NCI-H446 treated with DMSO at 0.1 percent for 48 hours (cell line): ENCODE measurements around the gene MAPK8IP3.

Source experiments
- DNase-seq: peaks from one replicate; lab custom pipeline; 2025; lab: John Stamatoyannopoulos, UW

The MAPK8IP3 gene

DNA sequence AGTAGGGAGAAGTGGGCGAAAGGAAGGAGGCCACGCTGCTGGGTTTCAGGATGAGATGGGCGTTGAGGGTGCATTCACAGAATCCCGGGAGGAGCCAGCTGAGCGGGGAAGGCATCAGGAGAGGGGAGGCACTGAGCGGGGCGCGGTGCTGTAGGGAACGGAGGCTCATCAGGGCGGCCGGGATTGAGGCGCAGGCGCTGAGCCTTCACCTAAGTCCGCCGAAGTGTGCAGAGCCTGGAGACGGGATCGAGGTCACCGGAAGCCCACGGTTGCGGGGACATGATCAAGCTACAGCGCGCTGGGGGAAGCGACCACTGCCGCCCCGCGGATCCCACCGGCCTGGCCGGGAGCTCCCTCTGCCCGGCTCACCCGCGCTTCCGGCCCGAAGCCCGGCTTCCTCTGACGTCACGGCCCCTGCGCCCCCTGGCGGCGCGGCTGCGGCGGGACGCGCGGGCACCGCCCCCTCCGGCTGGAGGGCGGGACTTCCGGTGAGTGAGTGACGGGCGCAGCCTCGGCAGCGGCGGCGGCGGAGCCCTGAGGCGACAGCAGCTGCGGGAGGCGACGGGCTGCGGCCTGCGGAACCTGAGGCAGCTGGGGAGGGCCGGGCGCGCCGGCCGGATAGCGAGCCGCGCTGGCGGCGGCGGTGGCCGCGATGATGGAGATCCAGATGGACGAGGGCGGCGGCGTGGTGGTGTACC lies at the start of gene MAPK8IP3:
MAPK8IP3 (plus strand) TSS at position 508 of the 698 bp plus-strand sequence; CDS start at position 653, 145 bp downstream.
- DNase-seq: peak; percentile 67

DNA sequence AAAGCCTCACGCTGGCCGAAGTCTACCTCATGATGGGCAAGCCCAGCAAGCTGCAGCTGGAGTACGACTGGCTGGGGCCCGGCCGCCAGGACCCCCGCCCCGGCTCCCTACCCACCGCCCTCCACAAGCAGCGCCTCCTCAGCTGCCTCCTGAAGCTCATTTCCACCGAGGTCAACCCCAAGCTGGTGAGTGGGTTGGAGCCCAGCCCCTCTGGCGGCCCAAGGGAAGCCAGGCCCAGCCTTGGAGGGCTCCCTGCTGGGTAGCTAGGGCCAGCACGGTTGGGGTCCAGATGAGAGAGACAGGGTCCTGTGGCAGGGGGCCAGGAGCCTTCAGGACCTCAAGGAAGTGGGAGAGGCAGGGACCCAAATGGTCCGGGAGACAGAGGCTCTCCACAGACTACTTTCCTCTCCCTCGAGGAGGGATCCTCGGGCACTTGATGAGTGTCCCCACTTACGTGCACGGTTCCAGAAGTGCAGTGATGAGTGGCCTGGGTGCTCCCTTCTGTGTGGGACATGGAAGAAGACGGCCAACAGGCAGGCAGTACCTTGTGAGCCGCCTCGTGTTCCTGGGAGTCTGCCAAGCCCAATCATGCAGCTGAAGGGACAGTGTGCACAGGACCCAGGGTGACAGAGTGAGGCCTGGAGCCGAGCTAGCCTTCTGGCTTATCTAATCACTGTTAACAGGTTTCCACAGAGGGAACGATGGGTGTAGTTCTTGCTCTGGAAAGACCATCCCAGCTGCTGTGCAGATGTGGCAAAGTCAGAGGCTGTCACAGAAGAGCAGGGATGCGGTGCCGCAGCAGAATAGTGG lies 49.0 kb upstream of the MAPK8IP3 start:
- no peak for DNase-seq

DNA sequence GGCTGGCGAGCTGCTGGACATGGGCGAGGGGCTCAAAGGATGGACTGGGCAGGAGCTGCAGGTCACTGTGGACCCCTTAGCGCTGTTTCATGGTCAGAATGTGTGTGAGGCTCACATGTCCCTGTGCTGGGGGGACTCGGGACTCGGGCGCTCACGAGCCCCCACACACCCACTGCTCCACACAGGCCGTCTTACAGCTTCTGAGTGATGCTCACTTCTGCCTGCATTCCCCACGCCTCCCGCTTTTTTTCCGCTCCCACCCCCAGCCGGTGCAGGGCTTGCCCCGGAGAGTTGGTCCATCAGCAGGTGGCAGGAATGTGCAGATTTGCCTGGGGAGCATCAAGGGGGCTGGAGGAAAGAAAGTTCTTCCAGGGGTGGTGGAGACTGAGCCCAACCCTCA lies 48.2 kb upstream of the MAPK8IP3 start:
- DNase-seq: no peak

- DNase-seq: no peak
Measured at GRCh38 chr16:1659031-1659430, 47.0 kb upstream of the MAPK8IP3 start.

- DNase-seq: no peak
Measured at GRCh38 chr16:1661826-1662225, 44.2 kb upstream of the MAPK8IP3 start.

- DNase-seq: no peak
Measured at GRCh38 chr16:1662543-1662942, 43.5 kb upstream of the MAPK8IP3 start.

GRCh38 chr16:1665829-1666228 lies 40.2 kb upstream of the MAPK8IP3 start:
- DNase-seq: no peak

GRCh38 chr16:1666316-1666715 lies 39.7 kb upstream of the MAPK8IP3 start:
- DNase-seq: no peak

DNA sequence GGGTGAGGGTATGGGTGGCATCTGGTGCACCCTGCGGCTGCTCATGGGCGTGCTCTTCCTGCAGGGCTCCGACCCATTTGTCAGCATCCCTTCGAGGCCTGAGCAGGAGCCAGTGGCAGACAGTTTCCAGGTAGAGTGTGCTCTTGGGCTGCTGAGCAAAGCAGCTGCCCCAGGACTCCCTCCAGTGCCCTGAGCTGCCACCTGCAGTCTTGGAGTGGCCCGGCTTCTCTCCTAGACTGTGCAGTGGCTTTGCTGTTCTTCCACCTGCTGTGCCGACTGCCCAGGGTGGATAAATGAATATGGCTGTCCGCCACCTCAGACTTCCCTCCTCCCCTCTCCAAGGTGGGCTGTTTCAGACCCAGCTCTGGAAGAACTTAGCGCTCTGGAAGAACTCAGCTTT lies 38.7 kb upstream of the MAPK8IP3 start:
- DNase-seq: no peak

GRCh38 chr16:1667916-1668315 lies 38.1 kb upstream of the MAPK8IP3 start:
- DNase-seq: no peak

- DNase-seq: no peak
Measured at GRCh38 chr16:1668612-1669319, 37.2 kb upstream of the MAPK8IP3 start.

- no peak for DNase-seq
Measured at GRCh38 chr16:1669698-1670097, 36.3 kb upstream of the MAPK8IP3 start.

GRCh38 chr16:1670371-1670770 lies 35.6 kb upstream of the MAPK8IP3 start:
- no peak for DNase-seq

DNA sequence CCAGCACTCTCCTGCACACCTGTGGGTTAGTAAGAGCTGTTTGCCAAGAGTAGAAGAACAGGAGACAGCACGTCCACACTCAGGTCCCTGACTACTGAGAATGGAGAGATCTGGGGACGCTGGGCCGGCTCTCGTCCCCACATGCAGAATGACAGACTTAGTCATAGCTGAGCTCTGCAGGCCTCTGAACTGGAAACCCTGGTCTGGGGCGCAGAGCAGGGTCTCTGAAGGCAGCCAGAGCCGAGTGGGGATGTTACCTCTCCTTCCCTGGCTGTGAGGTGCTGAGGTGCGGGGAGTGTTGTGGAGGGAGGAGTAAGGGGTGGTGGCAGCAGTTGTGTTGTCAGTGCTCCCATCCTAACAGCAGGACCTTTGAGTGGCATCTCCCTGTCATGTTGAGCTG lies 35.1 kb upstream of the MAPK8IP3 start:
- DNase-seq: no peak

GRCh38 chr16:1673424-1674151 lies 32.4 kb upstream of the MAPK8IP3 start:
- no peak for DNase-seq

DNA sequence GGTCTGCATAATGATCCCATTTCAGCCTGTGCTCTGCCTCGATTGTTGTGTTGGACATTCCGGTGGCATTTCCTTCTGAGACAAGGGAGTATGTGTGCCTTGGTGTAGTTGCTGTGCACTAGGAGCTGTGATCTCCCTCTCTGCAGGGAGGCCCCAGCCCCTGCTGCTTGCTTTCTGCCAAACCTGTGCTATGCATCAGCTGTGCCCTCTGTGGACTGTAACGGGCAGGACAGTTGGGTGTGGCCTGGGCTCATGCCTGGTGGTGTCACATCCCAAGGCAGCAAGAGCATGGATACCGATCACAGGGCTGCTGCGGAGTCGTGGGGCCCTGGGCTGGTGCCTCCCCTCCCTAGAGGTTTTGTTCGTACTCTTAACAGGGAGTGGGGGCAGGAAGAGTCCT lies 31.7 kb upstream of the MAPK8IP3 start:
- no peak for DNase-seq

DNA sequence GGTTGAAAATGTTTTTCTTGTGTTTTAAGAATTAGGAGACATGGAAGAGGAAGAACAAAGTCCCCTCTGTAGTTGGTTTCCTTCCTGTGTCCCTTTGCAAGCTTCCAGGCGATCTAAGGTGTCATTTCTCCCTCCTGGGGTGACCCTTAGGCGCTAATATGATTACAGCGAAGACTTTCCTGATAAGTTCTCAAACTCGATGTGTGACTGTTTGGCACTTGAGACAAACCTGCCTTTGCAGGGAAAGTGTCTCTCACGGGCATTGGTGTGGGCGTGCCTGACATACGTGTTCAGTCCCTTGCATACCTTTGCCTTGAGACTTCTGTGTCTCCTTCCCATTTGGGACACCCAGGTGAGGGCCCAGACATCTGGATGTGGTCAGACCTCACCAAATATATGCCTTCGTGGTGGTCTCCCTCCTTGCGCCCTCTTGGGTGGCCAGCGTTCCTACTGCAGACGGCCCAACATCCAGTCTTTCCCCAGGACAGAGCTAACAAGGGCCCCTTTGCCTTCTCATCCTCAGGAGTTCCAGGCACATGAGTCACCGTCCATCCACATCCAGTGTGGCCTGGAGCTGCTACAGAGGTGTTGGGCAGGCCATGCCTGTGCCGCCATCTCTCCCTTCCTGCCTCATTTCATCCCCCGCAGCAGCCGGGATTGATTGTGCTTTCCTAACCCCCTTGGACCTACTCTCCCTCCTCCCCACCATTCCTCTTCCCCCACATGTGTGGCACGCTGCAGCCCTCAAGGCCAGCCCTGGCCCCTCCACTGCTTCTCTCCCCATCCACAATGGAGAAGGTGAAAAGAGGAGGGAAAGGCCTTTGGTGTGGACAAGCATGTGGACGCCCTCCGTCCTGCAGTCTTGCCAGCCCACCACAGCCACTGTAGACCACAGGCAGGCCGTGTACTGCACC lies 31.0 kb upstream of the MAPK8IP3 start:
- DNase-seq: no peak

DNA sequence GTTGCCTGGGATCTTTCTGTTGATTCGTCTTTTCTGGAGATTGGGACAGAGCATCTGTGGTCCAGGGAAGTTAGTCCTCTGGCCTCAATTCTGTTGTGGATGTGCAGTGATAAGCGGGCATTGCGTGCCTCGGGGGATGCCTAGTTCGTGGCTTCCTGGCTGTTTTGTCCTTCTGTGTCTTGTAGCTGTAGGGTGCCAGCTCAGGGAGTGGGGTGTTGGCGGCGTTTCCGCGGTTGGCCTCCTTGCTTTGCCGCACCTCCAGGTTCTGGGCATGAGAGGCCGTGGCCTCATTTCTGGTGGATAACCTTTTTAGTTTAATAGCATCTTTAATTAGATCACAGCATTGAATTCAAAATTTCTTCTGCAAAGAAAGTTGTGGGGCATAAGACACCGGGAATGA lies 29.3 kb upstream of the MAPK8IP3 start:
- no peak for DNase-seq

DNA sequence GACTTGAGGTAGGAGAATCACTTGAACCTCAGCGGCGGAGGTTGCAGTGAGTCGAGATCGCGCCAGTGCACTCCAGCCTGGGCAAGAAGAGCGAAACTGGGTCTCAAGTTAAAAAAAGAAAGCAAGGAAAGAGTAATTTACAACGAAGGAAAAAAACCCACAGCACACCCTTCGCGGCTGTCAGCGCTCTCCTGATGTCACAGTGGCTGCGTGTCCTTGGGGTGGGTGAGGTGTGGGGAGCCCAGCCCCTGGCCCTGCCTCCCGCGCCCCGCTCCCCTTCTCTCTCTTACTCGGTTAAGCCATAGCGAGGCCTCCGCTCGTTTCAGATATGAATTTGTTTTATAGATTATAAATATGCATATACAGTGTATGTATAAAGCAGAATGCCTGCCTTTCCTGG lies 28.7 kb upstream of the MAPK8IP3 start:
- no peak for DNase-seq

DNA sequence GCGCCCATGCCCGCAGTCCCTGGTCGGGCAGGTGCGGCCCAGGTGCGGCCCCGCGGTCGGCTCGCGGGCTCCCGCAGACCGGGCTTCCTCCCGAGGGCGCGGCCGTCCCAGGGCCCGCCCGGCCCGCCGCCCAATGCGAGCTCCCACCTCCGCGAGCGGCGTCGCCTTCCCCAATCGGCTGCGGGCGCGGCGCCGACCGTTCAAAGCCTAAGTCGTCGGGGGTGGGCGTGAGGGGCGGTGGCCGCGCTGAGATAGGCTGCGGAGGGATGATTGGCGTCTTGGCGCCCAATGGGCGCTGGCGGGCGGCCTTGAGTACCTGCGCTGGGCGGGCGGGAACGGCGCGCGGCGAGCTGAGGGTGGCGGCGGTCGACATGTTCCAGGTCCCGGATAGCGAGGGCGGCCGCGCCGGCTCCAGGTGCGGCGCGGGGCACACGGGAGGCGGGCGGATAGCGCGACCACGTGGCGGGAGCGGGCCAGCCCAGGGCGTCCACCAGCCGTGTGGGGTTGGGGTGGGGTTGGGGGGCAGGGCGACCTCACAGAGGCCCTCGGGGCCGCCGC lies 28.0 kb upstream of the MAPK8IP3 start, which contains the start of gene JPT2:
JPT2 (plus strand) TSS at position 338 of the 558 bp plus-strand sequence; CDS start at position 372, 34 bp downstream.
- DNase-seq: peak; percentile 93
